GM18951 (cell line): ENCODE data around the gene NEK8.
A peak's percentile ranks its signal among the peaks of the same experiment; 100 is the strongest.
"Not testable (repeated sequence)": the region's sequence is repeated elsewhere in the genome, so short reads cannot be mapped to it uniquely, and the experiment has no call there.

Experiments
- POLR2A ChIP-seq: IDR thresholded peaks from 4 replicates; pipeline ENCODE4 v1.6.1; 2011; ENCODE audit warnings: mild to moderate bottlenecking; ENCODE audit not compliant: insufficient read length, insufficient read depth; ENCODE audit errors: extremely low read depth
- in situ Hi-C: fragments of 300-500 bp; cut with MboI; formaldehyde crosslinking; loops from one replicate; pipeline ENCODE4 v1.12.0; 2022; ENCODE audit warnings: low sequenced_read_pairs, mixed read lengths, inconsistent platforms; ENCODE audit not compliant: unreplicated experiment

NEK8 gene

DNA sequence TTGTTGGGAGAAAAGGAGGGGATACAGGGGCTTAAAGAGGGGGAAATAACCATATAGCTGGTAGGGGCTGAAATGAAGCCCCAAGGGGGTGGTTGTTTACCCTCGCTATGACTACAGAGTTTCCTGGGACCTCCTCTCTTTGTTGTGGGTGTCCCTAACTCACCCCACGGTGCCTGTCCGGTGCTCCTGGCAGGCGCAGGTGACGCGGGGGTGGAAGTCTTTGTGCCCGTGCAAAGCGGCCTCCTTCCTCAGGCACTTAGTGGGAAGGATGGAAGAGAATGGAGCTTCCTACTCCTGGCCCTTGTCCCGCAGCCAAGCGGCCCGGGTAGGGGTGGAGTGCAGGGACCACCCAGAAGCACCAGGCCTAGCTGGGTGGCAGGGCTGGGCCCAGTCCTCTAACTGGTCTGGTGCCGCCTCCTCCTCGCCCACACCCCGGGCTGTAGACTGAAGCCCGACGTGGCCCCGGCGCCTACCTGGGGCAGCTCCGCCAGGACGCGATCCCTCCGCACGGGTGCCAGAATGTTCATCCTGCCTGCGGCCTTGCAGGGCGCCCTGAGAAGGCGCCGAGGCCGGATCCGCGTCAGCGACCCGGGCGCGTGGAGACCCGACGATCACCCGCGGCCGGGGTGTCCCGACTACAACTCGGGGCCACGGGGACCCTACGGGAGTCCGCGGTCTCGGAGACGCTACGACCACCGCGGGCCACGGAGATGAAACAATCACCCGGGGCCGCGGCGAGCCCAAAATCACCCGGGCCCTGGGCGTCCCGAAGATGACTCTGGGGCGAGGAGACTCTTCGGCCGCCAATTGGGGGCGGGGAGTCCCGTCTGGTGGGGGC lies 11.6 kb upstream of the NEK8 start:
- in situ Hi-C loops: no loop called here
- no peak for TF ChIP-seq POLR2A

DNA sequence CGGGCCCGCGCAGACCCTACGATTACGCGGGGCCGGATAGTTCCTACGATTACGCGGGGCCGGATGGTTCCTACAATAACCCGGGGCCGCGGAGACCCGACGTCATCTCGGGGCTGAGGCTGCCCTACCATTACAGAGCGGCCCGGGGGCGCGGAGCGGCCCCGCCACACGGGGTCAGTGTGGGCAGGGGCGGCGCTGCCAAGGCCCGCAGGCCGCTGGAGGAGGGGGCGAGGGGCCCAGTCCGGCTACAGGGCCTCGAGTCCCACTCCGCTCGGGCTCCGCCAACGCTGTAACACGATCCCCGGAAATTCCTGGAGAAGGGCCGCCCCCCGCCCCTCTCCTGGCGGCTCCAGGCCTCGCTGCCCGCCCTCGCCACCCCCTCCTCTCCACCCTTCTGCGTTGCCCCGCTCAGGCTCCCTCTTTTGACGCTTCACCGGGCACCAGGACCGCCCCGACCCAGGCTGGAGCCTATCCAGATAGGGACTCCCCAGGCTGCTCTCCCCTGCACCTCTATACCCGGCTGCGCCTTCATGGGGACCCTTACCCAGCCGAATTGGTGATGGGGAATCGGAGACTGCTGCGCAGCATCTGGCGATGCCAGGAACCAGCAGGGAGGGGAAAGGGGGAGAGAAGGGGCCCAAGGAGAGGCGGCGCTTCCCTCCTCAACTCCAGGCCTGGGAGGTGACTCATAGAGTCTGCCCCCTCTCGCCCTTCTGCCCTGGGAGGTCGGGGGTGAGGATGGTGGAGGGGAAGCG lies 10.8 kb upstream of the NEK8 start, which contains the start of gene RAB34:
RAB34 (minus strand) TSS at position 291 of the 755 bp plus-strand sequence. CDS start 602 bp downstream, outside the sequence.
- TF ChIP-seq POLR2A: peak; percentile 21
- in situ Hi-C loops: no loop called here

DNA sequence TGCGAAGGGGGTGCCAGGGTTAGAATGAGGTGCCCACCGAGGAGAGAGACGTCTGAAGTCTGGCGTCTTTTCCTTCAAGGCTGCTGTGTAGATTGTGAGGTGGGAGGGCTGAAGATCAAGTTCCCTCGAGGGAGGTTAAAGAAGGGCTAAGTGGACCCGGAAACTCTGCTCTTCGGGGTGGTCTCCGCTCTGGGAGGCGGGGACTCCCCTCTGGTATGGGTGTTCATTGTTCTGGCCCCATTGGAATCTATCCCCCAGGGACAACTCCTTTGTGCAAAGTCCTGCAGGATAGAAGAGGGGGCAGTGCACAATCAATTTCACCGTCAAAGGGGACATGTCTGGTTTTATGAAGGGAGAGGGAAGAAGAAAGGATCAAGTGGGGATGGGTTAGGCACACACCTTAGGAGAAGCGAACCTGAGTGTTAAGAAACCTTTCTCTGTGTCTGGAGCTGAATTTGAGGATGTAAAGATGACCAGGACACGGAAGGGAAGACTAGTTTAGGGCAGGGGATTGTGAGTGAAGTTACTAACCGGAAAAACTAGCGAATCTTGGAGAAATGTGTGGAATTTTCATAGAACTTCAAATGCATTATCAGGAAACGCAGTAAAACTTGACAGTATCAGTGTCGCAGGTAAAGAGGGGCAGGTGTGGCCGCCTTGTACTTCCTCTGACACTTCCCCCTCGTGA lies 10.1 kb upstream of the NEK8 start:
- in situ Hi-C loops: no loop called here
- no peak for TF ChIP-seq POLR2A

DNA sequence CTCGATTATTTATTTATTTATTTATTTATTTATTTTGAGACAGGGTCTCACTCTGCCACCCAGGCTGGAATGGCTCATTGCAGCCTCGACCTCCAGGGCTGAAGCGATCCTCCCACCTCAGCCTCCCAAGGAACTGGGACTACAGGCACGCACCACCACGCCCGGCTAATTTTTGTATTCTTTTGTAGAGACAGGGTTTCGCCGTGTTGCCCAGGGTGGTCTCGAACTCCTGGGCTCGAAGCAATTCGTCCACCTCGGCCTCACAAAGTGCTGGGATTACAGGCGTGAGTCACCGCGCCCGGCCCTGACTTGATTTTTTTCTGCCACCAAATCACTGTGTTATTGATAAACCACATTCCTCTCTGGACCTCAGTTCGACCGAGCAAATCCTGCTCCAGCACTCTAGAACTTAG lies 9.6 kb upstream of the NEK8 start:
- in situ Hi-C loops: no loop called here

DNA sequence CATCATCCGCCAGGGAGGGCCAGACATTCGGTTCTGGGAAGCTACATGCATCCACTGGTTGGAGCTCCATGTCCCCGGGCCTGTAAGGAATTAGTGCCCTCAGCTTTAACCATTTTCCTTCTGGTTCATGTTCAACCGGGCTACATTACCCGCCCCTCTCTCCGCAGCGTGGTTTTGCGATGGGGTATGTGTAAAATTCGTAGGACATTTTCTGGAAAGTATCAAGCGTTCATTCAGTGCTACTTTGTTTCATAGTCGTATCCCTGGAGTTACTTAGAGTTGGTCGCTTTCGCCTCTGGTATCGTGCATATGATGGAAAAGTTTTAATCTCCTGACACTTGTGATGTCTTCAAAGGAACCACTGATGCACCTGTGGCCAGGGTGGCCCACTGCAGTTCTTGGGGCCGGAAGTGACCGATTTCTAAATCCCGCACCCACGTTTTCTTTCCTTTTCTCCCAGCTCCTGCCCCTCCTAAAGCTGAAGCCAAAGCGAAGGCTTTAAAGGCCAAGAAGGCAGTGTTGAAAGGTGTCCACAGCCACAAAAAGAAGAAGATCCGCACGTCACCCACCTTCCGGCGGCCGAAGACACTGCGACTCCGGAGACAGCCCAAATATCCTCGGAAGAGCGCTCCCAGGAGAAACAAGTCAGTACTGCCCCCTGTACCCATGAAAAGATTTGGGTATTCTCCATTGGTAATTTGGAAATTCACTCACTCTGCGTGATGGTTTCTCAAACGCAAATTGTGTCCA lies 8.2 kb upstream of the NEK8 start:
- no peak for TF ChIP-seq POLR2A
- in situ Hi-C loops: no loop called here

More for the DNA sequence above, 9.6 kb upstream of the NEK8 start:
- TF ChIP-seq POLR2A: no peak

DNA sequence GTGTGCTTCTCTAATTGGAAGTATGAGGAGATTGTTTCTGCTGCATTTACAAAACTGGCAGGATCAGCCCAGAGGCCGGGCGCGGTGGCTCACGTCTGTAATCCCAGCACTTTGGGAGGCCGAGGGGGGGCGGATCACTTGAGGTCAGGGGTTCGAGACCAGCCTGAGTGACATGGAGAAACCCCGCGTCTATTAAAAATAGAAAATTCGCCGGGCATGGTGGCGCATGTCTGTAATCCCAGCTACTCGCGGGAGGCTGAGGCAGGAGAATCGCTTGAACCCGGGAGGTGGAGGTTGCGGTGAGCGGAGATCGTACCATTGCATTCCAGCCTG lies 7.6 kb upstream of the NEK8 start:
- in situ Hi-C loops: not testable (repeated sequence)

DNA sequence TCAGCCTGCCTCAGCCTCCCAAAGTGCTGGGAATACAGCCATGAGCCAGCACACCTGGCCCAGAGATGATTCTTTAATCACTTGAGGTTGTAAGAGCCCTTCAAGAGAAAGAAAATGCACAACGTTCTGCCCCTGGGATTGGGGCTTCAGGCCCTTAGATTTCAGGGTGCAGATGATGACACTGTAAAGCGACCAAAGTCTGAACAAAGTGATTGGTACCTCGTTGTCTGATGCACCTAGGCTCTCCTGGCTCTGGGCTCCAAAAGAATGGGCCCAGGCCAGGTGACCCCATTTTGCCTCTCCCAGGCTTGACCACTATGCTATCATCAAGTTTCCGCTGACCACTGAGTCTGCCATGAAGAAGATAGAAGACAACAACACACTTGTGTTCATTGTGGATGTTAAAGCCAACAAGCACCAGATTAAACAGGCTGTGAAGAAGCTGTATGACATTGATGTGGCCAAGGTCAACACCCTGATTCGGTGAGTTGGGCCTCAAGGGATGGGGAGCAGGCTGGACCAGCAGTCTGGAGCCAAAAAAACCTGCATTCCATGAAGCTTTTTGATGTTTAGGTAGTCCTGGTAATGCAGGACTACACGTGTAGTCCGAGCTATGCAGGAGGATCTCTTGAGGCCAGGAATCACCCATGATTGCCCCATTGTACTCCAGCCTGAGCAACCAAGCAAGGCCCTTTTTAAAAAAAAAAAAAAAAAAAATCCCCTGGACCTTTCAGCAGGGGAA lies 6.0 kb upstream of the NEK8 start:
- in situ Hi-C loops: no loop called here
- TF ChIP-seq POLR2A: no peak

DNA sequence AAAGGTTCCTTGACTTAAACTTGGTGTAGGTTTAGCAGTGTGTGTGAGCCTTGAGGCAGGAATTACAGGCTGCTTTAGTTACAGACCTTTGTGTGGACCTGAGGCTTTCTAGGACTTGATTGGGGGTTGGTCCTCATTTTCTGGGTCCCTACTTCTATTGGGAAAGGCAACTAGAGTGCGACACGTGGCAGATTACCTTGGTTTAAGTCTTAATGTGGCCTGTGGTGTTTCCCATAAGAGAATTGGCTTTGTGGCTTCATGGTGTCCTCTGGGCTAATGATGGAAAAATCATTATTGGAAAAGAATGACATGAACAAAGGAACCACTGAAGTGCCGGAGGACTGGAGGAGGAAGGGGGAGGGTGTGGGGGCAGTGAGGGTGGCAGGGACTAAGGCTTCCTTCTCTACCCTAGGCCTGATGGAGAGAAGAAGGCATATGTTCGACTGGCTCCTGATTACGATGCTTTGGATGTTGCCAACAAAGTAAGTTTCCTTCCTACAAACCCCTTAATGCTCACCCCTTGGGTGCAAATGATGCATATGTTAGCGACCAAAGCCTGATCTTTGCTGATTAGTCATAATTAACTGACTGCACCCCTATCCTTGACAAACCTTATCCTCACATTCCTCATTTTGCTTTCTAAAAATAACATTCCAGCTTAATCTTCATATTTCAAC lies 5.3 kb upstream of the NEK8 start:
- in situ Hi-C loops: no loop called here
- no peak for TF ChIP-seq POLR2A

DNA sequence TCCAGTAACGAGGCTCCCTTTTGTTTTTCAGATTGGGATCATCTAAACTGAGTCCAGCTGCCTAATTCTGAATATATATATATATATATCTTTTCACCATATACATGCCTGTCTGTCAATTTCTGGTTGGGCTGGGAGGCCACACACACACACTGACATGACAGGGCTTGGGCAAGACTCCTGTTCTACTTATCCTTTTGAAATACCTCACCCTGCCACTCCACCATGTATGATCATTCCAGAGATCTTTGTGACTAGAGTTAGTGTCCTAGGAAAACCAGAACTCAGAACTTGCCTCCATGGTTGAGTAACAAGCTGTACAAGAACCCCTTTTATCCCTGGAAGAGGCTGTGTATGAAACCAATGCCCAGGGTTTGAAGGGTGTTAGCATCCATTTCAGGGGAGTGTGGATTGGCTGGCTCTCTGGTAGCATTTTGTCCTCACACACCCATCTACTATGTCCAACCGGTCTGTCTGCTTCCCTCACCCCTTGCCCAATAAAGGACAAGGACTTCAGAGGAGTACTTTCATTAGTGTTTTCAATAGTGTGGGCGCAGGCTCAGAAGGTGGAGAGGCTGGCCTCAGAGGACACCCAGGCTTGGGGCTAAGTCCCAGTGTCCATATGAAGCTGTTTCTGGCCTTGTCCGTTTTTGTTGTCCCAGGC lies 4.6 kb upstream of the NEK8 start:
- in situ Hi-C loops: not testable (repeated sequence)

DNA sequence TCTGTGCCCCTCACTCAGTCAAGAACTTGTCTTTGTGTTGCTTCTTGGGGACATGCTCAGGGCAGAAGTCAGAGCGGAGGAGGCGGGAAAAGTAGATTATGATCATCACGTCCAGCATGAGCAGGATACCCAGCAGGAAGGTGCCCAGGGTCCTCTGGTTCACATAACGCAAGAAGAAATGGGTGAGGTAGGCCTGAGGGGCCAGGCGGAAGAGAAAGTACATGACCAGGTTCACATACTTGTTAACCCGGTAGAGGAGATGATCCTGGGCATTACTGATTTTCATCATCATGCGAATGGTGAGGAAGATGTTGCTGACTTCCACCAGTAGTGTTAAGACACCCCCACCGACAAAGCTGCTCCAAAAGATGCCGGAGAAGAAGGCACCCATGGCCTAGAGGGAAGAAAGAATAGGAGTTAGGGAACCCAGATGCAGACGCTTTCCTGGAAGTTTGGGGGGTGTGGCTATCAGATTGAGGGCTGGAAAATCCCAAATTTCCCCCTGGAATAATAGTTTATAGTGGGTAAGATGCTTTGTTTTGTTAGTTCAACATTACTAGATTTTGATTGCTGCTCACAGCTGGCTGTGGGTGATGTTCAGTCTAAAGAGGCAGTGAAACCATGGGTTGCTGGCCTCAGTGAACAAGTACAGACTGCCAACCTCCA lies 4.0 kb upstream of the NEK8 start:
- TF ChIP-seq POLR2A: no peak
- in situ Hi-C loops: no loop called here

DNA sequence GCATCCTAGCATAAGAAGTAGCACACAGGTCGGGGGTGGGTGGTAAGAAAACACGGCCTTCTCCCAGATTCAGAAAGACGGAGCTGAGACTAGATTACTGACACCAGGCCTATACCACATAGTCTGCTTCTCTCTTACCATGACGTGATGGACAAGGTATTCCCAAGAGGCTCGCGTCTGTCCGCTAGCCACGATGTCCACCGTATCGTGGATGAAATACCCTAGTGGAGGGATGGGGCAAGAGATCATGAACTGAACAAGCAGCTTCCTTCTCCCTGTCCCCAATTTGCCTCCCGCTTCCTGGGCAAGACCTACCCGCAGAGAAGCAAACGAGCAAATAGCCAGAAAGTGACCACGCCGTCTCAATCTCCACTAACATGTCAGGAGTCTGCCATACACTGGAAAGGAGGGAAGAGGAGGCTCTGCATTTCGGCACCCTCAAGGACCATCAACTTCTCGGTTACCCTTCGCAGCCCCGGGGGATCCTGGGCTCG lies 3.4 kb upstream of the NEK8 start:
- peak; percentile 61 for TF ChIP-seq POLR2A
- in situ Hi-C loops: no loop called here

DNA sequence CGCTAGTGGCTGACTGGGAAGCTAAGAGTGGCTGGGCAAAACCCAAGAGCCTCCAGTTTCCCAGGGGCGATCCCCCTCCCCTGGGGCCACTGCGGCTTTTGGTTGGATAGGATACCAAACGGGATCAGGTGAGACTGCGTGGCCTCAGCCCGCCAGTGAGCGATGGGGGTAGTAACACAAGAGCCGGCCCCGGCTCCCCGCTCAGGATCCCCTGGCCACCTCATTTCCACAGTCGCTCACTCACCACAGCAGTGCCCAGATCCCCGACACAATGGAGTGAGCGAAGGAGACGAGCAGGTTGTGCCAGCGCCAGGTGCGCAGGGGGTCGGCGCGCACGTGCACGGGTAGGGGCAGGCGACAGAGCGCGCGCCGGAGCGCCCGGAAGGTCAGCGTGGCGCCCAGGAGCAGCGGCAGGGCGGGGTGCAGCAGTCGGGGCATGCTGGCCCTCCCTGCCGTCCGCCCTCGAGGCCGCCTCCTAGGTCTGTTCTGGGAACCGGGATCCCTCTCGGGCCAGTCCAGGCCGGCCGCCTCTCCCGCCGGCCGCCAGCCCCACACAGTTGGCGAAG lies 2.8 kb upstream of the NEK8 start:
- TF ChIP-seq POLR2A: peak; percentile 68
- in situ Hi-C loops: no loop called here
